GM03348 (cell line): ENCODE measurements around the gene SCFD2.
A peak's percentile ranks its signal among the peaks of the same experiment; 100 is the strongest.
"Not testable (repeated sequence)": the region's sequence is repeated elsewhere in the genome, so short reads cannot be mapped to it uniquely, and the experiment has no call there.

Source experiments
- DNase-seq: peaks from one replicate; pipeline ENCODE4 v3.0.0; 2012; ENCODE audit warnings: low spot score

Gene SCFD2

GRCh38 chr4:53189011-53189410 is 176.8 kb downstream of the SCFD2 start:
- peak; percentile 47 for DNase-seq

- DNase-seq: no peak
These were observed 179.0 kb downstream of the SCFD2 start for GRCh38 chr4:53186714-53187358.

- peak; percentile 41 for DNase-seq
These were observed 179.8 kb downstream of the SCFD2 start for GRCh38 chr4:53185869-53186585.

- DNase-seq: no peak
These were observed 182.1 kb downstream of the SCFD2 start for GRCh38 chr4:53183754-53184153.

DNA sequence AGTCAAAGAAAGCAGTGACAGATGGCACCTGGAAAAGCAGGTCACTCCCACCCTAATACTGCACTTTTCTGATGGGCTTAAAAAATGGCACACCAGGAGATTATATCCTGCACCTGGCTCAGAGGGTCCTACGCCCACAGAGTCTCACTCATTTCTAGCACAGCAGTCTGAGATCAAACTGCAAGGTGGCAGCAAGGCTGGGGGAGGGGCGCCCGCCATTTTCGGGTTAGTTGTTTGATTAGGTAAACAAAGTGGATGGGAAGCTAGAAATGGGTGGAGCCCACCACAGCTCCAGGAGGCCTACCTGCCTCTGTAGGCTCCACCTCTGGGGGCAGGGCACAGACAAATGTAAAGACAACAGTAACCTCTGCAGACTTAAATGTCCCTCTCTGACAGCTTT is 188.1 kb downstream of the SCFD2 start:
- not testable (repeated sequence) for DNase-seq

DNA sequence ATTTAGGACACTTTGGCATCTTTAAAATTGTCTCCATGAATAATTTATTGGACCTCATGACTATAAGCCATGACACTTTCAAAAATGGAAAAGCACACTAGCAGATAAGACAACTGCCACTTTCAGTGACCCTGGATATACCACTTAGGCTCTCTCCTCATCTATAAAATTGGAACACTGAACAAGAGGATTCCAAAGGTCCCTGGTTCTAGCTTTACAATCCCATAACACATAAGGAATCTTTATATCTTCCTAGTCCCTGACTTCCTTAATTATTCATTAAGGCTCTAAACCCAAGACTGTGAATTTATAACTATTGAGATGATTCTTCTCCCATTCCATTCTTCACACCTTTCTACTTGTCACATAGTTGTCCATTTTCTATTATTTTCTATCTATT is 190.2 kb downstream of the SCFD2 start:
- no peak for DNase-seq

DNA sequence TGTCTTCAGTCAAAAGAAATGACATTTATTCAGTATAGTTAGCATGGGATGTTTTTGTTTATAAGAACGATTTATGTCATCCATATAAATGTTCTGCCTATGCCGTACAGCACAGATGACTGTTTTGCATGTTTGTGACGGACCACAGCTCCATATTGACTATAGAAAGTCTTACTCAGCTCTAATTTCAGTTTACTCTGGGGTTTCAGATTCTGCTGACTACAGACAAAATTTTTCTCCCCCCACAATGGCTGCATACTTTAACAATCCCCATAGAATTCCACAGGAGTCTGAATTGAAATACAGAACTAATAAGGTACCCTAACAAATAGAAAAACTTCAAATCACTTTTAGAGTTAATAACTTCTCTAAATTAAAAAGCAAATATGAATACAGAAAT is 191.0 kb downstream of the SCFD2 start:
- DNase-seq: no peak

- no peak for DNase-seq
These were observed 192.3 kb downstream of the SCFD2 start for GRCh38 chr4:53173576-53173975.

DNA sequence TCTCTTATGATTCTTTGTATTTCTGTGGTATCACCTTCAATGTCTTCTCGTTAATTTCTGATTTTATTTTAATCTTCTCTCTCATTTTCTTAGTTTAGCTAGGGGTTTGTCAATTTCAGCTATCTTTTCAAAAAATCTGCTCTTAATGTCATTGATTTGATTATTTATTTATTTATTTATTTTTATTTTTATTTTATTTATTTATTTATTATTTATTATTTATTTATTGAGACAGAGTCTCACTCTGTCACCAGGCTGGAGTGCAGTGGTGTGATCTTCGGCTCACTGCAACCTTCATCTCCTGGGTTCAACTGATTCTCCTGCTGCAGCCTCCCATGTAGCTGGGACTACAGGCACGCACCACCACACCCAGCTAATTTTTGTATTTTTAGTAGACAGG is 194.1 kb downstream of the SCFD2 start:
- no peak for DNase-seq

DNA sequence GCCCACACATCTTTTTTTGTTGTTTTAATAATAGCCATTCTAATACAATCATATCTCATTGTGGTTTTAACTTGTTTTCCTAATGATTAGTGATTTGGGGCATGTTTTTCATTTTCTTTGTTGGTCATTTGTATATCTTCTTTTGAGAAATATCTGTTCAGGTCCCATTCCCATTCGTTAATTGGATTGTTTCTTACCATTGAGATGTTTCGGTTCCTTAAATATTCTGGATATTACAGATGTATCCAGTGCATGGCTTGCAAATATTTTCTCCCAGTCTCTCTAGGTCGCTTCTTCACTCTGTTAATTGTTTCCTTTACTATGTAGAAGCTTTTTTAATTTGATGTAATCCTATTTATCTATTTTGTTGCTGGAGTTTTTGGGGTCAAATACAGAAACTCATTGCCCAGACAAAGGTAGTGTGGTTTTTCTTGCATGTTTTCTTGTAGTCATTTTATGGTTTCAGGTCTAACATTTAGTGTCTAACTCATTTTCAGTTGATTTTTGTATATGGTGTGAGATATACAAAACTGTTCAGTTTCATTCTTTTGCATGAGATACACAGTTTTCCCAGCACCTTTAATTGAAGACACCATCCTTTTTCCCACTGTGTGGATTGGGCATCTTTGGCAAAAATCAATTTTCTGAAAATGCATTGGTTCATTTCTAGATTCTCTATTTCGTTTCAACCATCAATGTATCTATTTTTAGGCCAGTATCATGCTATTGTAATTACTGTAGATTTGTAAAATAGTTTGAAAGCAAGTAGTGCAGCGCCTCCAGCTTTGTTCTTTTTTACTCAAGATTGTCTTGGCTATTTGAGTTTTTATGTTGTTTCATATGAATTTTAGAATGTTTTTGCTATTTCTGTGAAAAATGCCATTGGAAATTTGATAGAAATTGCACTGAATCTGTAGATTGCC is 195.9 kb downstream of the SCFD2 start:
- DNase-seq: no peak

GRCh38 chr4:53168228-53168627 is 197.6 kb downstream of the SCFD2 start:
- DNase-seq: no peak

DNA sequence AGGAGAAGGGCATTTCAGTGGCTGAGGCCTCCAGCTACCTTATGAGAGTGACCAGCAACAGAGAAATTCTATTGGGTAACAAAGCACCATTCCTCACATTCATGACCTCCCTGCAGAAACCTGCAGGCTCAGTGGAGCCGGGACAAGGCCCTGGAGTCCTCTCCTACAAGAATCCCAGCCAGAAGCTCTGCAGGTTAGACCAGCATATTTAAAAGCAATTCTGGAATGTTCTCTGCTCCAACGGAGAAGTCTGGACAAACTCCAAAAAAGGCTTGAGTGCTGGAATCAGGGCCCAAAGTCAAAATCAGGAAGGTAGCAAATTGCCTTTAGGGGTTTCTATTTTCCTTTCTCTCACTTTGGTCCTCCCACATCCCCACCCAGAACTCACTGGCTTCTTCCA is 202.9 kb downstream of the SCFD2 start:
- DNase-seq: no peak

DNA sequence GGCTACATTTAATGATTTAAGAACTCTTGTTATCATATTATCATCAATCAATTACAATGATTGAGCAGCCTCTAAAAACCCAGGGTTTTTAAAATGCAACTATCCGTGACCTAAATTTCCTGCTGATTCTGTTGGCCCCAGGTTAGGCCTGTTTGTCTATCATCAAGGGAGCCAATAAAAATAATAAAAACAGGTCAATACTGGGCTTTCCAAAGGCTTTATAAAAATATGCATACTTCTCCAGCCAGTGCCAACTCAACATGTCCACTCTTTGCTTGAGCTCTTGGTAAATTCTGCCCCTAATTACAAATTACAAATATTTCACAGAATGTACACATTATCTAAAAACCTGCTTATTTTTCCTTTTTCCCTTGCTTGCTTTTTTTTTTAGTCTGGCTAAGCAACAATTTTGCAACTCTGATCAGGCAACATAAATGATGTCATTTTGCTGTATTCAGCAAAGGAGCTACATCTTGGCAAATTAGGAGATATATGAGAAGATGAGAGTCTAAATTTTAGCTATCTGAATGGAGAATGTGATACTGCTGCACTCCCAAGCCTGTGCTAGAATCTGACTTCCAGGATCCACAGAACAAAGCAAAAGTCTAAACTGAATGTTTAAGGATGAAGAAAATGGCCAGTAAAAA is 204.0 kb downstream of the SCFD2 start:
- DNase-seq: no peak

GRCh38 chr4:53161051-53161786 is 204.6 kb downstream of the SCFD2 start:
- DNase-seq: no peak

DNA sequence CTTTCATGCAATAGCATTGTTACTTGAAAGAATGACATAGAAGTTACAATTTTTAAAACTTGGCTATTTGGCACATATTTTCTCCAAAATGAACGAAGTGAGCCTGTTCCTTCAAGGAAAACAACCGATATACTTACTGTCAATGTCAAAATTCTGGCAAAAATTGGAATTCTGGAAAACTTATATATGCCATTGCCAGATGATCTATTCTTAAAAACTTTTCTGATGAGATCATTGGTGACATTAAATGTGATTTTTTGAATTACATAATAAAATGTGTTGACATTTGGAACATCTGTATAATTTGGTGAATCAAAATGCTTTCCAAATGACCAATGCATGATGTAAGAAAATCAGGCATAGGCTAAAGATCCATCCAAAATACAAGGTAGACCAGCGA is 209.0 kb downstream of the SCFD2 start:
- DNase-seq: no peak

DNA sequence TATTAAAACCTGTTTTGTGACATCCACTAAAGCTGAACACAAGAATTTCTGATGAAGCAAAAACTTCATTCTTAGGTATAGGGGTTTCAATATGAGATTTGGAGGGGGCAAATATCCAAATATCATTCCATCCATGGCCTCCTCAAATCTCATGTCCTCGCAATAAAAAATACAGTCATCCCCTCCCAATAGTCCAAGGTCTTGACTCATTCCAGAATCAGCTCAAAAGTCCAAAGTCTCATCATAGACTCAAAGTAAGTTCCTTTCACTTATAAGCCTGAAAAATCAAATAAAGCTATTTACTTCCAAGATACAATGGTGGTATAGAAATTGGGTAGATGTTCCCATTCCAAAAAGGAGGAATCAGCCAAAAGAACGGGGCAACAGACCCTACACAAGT is 213.4 kb downstream of the SCFD2 start:
- no peak for DNase-seq

DNA sequence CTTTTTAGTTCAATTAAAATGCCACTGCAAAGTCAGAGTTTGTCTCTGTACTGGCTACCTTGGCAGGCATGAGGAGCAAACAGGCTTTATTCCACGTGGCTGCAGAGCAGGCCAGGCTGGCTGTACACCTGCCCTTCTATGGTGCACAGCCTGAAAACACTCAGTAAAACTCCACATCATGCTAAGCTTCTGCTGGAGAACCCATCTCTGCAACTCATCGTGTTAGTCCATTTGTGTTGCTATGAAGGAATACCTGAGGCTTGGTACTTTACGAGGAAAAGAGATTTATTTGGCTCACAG is 214.4 kb downstream of the SCFD2 start:
- no peak for DNase-seq

GRCh38 chr4:53150631-53151488 is 215.0 kb downstream of the SCFD2 start:
- DNase-seq: no peak

DNA sequence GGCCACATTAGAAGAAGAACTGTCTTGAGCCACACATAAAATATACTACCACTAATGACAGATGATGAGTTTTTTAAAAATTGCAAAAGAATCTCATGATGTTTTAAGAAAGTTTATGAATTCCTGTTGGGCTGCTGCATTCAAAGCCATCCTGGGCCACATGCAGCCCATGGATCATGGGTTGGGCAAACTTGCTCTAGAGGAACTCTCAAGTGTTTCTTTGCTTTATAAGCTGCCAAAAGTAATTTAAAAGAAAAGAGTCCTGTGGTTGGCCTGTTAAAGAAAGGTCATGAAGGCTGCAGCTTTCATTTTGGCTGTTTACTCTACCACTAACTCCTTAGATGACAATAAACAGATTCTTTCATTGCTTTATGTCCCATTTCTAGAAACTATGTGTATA is 218.2 kb downstream of the SCFD2 start:
- DNase-seq: no peak

DNA sequence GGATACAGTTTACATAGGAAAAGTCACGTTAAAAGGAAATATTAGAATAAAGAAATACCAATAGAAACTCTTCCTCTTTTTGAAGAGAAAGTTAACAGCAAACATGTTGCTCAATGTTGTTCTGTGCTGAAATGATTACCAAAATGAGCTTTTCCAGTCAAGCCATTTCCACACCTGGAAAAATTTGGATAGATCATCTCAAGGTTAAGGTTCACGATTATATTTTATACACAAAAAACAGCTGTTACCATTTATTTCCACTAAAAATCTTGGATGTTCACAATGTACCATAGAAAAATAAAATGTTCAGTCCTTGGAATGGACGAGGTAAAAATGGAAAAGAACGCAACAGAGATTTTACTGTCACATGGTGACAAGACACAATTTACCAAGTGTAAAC is 218.7 kb downstream of the SCFD2 start:
- no peak for DNase-seq

GRCh38 chr4:53141308-53141707 is 224.6 kb downstream of the SCFD2 start:
- no peak for DNase-seq
